GM19467 (cell line): ENCODE data around the gene REG4.

Experiments used
- ATAC-seq: cut with Tn5 transposase; IDR thresholded peaks from one replicate; pipeline ENCODE4 v1.9.1; 2021; ENCODE audit warnings: mild to moderate bottlenecking, moderate library complexity; ENCODE audit not compliant: unreplicated experiment

The REG4 gene

GRCh38 chr1:119781434-119782210, 29.6 kb downstream of the REG4 start:
- no peak for ATAC-seq

GRCh38 chr1:119779869-119780356, 31.3 kb downstream of the REG4 start:
- ATAC-seq: no peak

DNA sequence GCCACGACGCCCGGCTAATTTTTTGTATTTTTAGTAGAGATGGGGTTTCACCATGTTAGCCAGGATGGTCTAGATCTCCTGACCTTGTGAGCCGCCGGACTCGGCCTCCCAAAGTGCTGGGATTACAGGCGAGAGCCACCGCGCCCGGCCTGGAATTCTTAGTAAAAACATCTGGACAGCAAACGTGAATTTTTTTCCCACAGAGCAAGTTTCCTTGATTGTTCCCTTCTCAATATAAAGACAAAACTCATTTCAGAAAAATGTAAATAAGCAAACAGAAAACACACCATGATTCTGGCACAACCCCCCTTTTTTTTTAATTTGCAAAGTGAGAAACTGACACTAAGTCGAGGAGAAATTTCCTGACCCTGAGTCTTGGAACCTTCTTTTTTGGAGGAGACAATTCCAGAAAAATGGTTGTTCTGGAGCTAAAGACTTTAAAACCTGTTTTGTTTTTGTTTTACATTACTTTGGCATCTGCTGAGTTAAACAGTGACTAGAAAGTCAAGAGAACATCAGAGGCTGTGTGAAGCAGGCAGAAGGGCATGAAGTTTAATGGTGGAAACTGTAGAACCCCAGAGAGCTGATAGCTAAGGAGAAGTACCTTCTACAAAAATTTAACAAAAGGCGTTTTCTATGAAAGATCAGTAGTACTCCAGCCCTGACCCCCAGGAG, 32.2 kb downstream of the REG4 start:
- no peak for ATAC-seq

- no peak for ATAC-seq
Observed at GRCh38 chr1:119778359-119778758, 32.9 kb downstream of the REG4 start.

- ATAC-seq: no peak
Observed at GRCh38 chr1:119774746-119775490, 36.3 kb downstream of the REG4 start.

DNA sequence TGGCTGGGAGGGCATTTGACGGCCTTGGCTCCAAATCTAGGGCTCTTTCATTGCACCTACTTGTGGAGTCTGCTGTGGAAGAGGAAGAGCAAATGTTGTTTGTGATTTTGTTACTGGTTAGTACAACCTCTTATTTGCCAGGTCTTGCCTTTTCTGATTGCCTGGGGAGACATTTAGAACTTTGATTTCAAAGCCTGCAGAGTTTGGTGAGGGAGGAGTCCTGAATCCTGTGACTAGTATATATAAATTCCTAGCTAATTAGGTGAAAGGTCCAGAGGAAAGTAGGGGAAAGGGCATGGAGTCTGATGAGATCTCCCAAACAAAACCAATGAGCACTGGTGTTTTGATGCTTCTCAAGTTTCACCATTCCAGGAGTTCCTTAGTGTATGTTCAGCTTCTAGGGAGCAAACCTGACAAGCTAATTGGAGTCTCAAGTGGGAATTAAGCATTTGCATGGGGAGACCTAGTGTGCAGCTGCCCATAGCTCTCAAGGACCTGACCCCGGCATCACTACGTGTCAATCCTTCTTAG, 37.5 kb downstream of the REG4 start:
- ATAC-seq: no peak

DNA sequence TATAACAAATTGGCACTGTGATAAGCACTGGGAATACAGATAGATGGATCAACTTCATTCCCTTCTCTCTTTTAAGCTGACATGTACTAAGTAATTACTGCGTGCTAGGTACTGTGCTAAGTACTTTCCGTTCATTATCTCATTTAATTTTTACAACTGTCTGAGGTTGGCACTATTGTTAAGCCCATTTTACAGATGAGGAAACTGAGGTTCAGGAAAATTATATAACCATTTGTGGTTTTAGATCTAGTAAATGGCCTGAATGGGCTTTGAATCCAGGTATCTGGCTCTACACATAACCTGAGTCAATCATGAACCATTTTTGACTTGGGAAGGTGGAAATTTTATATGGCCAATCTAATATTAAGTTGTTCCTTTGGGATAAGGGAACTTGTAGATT, 39.0 kb downstream of the REG4 start:
- ATAC-seq: no peak

DNA sequence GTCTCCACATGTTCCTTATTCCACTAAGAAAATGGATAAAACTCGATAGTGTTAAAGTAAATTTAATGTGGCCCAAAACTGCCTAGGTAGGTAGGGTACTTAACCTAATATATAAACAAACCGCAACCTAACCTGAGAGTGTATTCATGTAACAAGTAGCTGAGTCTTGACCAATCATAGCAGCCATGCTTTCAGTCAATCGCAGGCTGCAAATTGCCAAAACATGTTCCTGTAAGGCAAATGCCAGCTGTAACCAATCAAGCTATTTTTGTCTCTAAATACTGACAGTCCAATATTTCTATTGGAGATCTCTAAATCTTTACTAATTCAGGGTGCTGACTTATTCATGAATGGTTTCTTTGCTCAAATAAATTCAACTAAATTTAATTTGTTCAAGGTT, 39.5 kb downstream of the REG4 start:
- no peak for ATAC-seq

GRCh38 chr1:119771016-119771415, 40.2 kb downstream of the REG4 start:
- no peak for ATAC-seq

- no peak for ATAC-seq
Observed at GRCh38 chr1:119768778-119769177, 42.5 kb downstream of the REG4 start, which contains the start of gene HMGCS2. Gene HMGCS2 (minus strand): TSS chr1:119768905. CDS start chr1:119768844, 61 bp downstream.

DNA sequence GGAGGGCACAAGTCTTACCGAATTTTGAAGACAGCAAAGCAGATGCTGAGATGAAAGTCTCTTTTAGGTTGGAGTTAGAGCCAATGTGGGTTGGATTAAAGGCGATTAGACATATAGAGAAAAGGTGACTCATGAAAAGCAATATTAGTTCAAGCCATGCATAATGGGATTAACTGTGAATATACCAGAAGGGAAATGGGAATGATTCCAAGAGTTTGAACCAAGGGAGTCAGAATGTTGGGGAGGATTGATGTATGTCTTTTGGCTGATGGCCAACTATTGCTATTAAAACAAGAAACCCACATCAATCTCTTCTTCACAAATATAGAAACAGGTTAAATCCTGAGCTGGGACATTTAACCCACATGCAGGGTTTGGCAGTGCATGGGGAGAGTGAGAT, 43.8 kb downstream of the REG4 start:
- ATAC-seq: no peak

DNA sequence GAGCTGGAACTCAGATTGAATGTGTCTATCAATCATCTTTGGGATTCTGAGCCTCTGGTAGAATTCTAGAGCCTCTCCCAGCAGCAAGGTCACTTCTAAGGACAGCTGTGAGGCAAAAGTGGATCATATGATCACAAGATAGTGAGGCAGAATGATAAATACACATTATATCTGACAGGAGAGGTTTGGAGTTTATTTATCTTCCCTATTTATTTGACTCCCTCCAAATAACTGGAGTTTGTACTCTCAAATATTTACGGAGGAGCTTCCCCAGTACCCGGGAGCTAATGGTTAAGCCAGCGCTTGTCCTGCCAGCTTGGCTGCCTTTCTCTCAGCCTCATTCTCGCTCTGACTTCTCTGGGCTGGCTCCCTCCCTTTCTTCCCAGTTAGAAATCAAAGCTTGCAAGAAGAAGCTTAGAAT, 44.9 kb downstream of the REG4 start:
- no peak for ATAC-seq

DNA sequence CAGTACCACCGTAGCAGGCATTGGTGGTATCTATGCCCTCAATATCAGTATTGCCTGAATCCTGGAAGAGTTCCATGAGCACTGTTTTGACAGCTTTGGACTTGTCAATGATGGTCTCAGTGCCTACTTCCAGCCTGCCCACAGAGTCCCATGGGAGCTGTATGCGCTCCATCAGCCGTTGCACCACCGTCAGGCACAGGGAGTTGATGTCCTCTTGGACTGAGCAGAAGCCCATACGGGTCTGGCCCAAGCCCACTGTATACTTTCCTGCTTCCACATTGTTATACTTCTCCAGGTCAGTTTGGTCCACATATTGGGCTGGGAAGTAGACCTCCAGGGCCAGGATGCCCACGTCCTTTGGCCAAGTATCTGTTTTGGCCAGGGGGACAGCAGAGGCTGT, 47.0 kb downstream of the REG4 start:
- no peak for ATAC-seq

DNA sequence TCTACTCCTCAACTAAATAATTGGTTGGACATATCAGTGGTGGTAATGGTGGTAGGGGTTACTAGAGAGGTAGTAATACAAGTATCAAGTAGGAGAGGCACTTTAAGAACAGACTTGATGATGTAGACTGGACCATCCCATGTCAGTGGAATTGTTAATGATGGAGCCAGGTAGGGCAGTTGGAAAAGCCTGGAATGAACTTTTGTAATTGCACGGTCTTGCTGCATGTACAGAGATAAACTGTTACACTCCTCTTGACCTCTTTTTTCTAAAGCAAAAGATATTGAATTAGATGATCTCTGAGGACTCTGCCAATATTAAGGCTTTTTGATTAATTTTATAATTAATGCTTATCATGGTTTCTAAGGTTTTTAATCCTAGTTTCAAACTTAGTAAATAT, 48.3 kb downstream of the REG4 start:
- no peak for ATAC-seq

DNA sequence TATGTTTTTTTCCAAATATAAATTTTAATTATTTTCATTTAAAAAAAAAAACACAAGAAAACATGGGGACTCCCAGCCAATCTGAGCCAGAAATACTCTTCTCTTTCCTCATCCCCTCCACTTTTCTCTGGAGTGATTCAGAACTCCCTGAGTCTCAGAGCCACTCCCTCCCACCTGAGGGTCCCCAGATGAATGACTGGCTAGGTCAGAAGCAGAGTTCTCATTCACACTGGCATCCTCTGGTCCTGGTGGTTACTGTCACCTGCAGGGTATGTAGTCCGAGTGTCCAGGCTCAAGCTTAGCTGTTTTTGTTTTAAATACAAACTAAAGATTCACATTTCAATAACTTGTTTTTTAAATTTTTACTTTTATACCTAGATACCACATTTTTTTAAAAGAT, 48.9 kb downstream of the REG4 start:
- ATAC-seq: no peak

DNA sequence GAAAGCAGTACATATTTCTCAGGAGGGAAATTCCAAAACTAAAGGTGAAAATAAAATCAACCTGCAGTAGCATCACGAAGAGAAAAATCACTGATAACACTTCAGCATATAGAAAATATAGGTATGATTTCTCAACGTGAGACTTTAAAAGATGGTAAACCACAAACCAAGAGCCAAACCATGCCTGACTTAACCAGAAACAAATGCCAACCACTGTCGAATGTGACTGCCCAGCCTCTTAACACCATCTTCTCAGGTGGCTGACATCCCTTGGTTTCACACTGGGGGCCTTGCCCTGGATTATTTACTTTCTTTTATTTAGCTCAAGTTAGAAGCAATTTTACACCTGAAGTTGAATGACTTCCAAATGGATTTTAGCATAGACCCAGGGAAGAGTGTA, 52.7 kb downstream of the REG4 start:
- no peak for ATAC-seq

GRCh38 chr1:119752592-119752991, 58.7 kb downstream of the REG4 start:
- no peak for ATAC-seq

DNA sequence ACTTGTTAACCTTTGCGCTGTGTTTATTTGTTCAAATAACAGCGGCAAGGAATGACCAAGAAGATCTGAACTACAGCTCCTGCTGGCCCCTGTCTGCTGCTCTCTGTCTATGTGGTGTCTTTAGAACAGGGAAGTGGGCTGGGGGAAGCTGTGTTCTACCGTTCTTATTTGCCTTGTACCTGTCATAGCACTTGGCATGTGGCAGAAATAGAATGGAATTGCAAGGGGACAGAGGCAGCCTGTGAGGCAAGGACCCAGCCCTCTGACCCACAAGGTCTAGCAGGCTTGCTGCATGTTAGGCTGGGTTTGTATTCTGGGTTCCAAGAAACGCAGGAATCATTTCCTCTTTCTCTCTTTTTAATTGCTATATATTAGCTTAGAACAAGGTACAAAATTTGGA, 63.2 kb downstream of the REG4 start:
- ATAC-seq: no peak

GRCh38 chr1:119747451-119747850, 63.8 kb downstream of the REG4 start:
- ATAC-seq: no peak

DNA sequence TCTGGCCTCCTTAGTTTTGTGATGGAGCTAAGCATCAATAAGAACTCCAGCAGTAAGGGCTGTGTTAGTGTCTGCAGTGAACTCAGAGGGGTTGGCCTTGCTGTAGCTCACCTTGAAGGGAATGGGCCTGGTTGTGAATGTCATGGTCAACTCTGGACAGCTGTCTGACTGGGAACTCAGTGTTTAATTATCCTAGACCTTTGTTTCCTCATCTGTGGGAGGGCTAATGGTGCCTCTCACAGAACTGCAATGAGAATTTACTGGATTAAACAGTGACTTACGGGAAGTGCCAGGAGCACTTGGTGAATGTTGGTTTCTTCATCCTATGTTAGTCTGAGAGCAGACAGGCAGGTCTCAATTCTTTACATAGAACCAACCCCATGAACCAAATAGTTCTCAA, 66.2 kb downstream of the REG4 start:
- no peak for ATAC-seq

DNA sequence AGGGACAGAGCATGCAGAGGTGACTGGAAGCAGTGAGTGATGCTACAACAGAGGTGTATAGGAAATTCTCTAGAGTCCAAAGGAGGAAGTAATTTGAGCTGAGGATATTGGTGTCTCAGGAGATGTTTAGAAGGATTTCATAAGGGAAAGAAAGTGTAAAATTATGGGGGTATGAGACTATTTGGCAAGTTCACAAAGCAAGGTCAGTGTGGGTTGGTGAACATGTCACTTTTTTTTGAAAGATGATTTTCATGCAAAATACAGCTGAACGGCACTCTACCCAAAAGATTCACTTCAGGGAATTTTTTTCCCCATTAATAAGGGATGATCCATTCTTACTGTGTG, 66.7 kb downstream of the REG4 start:
- ATAC-seq: no peak
